GM19463 (cell line): ENCODE data around the gene TAF4.
"Not testable (repeated sequence)": the region's sequence is repeated elsewhere in the genome, so short reads cannot be mapped to it uniquely, and the experiment has no call there.

ENCODE experiments used
- ATAC-seq: cut with Tn5 transposase; IDR thresholded peaks from one replicate; pipeline ENCODE4 v1.9.1; 2021; ENCODE audit warnings: mild to moderate bottlenecking, moderate library complexity; ENCODE audit not compliant: unreplicated experiment

TAF4 gene

GRCh38 chr20:62056975-62057374, 8.7 kb downstream of the TAF4 start:
- ATAC-seq: no peak

DNA sequence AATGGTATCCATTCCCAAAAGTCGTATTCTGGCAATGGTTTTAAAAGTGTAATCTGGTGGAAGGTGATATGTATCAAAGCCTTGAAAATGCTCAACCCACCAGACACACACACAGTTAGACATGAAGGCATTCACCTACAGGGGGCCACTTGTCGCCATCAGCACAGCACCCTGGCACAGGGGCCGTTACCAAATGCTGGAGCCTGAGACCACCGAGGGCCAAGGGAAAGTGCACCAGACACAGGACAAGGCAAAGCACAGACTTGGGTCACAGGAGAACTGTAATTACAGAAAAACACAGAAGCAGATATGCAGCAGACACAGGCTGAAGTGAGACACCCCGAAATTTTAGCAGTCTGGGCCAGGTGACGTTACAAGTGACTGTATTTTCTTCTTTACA, 9.3 kb downstream of the TAF4 start:
- no peak for ATAC-seq

- ATAC-seq: not testable (repeated sequence)
Observed at GRCh38 chr20:62055862-62056115, 9.9 kb downstream of the TAF4 start.

DNA sequence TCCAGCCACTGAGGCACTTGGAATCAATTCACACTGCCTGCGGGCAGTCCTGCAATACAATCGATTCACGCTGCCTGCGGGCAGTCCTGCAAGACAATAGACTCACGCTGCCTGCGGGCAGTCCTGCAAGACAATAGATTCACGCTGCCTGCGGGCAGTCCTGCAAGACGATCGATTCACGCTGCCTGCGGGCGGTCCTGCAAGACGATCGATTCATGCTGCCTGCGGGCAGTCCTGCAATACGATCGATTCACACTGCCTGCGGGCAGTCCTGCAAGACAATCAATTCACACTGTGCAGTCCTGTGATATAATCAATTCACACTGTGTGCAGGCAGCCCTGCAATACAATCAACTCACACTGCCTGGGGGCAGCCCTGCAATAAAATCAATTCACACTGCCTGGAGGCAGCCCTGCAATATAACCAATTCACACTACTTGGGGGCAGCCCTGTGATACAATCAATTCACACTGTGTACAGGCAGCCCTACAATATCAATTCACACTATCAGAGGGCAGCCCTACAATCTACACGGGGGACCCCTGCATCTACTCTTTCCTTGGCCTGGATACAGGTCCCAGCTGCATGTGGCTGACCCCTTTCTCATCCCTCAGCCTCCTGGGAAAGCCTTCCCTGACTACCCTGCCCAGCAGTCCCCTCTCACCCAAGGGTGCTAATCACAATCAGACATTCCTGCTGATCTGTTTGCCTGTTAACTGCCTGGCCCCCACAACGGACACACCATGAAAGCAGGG, 10.4 kb downstream of the TAF4 start:
- ATAC-seq: no peak

- ATAC-seq: no peak
Observed at GRCh38 chr20:62054451-62054953, 11.2 kb downstream of the TAF4 start.

DNA sequence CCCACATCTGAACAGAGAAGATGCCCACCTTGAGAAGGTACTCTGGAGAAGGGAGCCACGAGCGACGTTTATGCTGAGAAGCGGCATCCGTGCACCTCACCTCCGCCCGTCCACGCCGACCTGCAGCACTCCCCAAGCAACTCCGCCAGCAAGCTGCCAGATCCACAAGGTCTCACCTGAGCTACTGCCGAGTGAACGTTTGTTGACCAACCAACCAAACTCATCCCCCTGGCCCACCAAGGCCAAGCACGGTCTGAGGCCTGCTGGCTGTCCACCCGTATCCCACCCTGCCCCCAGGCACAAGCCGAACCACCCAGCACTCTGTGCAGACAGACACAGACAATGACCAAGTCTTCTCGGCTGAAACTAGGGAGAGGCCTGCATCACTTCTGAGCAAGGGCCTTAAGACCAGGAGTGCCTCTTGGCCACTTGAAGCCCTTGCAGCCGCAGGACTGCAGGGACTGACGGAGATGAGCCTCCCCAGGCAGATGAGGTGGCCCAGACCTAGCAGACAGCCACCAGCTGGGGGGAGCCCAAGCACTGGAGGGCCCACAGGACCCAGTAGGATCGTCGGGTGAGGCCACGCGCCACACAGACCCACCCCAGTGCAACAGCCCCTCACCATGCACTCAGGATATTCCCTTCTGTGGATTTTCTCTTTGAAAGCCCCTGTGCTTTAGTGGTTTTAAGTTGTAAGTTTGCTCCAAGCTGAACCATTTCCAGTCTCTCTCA, 12.1 kb downstream of the TAF4 start:
- ATAC-seq: no peak

DNA sequence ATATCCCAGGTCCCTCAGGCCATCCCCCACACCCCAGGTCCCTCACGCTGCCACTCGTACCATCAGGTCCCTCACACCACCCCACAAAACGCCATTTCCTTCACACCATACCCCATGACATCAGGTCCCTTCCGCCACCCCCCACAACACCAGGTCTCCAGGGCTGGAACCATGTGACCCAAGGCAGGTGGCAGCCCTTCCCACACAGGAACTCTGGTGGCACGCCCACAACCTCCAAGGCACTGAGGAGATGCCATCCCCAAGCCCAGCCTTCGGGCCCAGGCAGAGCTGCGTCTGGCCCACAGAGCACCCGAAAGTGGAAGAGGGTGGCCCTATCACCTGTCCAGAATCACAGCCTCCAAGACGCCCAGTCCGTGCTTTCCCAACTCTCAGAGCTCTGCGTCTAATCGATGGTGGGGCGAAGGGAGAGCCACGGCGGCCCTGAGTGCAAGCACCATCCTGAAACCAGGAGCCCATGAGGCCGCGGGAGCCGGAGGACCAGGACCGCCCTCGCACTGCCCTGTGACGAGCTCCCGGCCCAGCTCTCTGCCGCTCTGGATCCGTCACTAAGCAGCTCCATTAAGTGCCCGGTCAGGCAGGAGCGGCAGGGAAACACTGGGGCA, 12.7 kb downstream of the TAF4 start:
- ATAC-seq: no peak

- no peak for ATAC-seq
Observed at GRCh38 chr20:62052336-62052841, 13.3 kb downstream of the TAF4 start.

DNA sequence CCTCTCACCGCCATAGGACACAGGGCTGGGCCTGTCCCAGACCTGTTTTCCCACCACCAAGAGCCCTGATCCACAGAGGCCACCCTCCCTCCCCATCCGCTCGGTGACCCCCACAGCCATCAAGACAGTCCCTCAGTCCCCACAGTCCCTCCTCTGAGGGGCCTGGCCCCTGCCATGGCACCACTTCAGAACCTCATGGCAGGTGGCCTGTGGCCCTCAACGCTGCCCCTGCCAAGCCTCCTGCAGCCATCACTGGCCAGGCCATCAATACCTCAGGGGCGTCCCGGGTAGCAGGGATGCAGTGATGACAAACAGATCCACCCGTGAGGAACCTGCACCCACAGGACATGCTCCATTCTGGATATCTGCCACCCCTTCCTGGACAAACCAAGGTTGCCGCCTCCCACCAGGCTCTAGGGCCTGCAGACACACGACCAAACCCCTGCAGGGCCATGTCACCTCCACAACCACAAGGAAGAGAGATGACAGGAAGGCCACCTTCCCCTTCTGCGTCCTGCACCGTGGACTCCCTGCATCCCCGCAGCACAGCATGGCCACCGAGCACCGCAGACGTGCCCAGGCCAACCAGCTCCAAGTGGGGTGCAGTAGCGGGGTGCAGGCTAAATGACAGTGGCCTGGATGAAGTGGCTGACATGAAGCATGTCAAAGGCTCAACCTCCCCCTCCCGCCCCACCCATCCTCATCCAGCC, 14.0 kb downstream of the TAF4 start:
- ATAC-seq: no peak

DNA sequence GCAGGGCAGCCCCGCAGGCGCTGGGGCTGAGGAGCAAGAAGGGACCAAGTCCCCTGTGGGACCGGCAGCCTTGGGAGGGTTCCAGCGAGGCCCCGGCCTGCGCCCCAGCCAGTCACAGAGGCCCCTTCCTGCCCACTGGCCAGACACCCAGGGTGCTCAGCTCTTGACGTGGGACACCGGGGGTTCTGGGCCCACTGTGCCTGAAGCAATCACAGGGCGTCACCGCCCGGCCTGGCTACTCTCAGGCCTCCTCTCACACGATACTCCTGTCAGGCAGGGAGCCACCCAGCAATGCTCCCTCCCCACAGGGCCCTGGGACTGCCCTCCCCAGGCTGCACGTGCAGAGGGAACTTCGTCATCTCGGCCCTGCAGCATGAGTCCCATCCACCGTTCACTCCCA, 14.5 kb downstream of the TAF4 start:
- no peak for ATAC-seq

DNA sequence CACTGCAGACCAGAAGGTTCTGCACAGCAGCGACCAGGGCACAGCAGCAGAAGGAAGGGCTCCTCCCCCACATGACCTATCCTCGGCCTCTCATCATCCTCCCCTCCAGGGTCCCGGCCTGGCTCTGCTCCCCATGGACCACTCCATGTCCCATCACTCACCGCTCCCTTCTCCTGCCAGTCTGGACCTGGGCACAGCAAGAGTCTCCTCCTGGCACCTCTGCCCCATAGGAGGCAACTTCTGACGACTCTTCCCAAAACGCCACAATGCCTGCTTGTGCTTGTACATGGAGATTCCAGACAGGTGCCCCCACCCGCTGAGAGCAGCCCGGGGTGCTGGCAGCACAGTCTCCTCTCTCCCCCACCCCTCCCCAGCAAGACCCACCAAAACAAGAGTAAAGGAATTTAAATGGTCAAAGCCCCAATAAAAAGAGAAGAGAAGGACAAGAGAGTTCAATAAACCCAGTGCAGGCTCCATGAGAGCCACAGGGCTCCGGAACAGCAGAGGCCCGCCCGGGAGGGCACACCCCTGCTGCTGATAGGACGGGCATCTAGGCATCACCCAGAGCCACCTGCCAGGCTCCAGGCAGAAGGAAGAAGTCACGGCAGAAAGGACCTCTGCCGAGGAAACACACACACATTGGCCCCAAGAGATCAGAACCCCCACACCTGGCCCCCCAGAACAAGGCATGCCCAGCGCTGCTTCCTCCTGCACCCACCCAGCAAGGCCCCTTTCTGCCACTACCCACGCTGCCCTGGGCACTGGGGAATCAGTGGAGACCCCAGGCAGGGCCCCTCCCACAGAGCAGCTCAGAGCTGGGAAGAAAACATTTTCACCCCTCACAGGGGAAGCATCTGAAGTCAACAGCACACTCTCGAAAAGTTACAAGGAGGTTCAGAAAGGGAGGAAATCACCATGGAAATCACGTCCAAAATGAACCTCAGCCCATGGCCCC, 15.2 kb downstream of the TAF4 start:
- ATAC-seq: no peak

DNA sequence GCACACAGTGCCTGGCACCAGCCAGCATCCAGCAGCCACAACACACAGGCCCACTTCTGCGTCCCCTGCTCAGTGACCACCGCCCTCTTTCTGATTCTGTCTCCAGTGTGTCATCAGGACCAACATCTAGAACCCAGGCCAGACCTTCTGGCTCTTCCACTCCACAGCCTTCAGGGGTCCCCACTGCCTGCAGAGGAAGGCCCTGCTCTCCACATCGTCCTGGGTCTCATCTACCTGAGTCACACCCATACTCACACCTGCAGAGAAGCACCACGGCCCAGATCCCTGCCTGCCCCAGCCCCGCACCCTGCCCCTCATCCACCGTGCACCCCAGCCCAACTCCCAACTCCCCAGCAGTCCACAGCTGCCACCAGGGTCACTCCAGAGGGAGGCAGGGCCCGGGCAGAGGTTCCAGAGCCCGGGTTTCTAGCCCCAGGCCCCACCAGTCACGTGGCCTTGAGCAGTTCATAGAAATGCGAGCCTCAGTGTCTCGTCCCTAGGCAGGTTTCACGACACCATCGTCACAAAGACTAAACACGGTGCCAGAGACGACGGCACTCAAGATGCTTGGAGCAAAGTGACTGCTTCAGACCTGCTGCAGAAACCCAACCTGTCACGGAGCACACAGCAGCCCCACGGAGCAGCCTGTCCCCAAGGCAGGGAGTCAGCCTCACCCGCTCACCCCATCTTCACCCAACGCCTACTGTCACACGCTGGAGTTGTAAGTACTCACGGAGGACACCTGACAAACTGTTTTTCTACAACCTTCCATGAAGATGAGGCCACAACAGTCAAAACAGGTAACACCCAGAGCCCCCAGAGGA, 16.1 kb downstream of the TAF4 start:
- no peak for ATAC-seq

- no peak for ATAC-seq
Observed at GRCh38 chr20:62048821-62049291, 16.8 kb downstream of the TAF4 start.

GRCh38 chr20:62048346-62048761, 17.3 kb downstream of the TAF4 start:
- no peak for ATAC-seq

GRCh38 chr20:62047666-62048345, 17.9 kb downstream of the TAF4 start:
- no peak for ATAC-seq

DNA sequence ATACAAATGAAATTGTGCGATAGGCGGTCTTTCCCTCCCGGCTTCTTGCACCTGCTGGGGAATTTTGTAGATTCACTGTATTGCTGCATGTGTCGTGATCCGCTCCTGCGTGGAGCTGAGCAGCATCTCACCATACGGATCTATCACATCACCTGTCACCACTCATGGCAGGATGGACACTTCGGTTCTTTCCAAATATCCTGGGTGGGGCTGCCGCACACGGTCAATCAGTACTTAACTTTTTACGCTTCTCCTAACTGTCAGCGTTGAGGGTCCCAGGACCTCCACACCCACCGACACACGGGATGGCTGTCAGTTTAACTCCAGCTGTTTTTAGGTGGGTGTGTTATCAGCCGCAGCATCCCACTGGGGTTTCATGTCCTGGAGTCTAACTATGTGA, 19.2 kb downstream of the TAF4 start:
- ATAC-seq: no peak

DNA sequence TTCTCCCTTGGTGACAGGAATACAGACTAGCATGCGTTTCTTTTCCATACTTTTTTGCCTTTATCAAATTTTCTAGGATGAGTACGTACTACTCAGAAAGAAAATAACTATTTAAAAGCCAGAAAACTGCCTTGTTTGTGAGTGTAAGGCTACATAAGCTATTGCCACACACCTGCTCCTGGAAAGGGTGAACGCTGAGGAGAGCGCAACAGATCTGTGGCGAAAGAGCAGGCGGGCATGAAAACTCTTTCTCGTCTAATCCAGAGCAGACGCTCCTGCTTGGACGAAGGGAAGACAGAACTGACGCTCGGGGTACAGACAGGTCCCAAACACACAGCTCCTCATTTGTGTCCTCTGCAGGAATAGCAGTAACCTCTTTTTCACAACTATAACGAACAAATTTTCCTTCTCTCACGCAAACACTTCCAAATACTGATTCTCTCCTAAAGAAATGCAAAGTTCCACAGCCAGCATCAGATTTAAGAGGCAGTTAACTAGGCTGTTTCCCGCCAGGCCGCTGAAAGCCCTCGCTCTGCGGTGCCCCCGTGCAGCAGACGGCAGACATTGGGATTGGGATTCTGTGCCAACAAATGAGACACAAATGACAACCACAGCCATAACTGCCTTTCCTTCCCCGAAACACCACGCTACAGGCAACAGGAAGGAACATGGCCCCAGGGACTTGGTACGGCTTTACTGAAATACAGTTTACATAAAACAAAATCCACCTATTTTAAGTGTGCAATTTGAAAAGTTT, 20.0 kb downstream of the TAF4 start:
- no peak for ATAC-seq

GRCh38 chr20:62045118-62045517, 20.6 kb downstream of the TAF4 start:
- ATAC-seq: no peak
